GM12878 (cell line): Measurements from ENCODE around the gene SLX4IP. TPM values are rescaled to one million over a fixed set of nuclear protein-coding genes. Genes with fewer than 3 reads are reported as not detected.

ENCODE experiments used
- ATAC-seq: fragments of 200-7000 bp; cut with Tn5 transposase; 3 replicates; pipeline ENCODE4 v1.9.1; 2020; ENCODE audit warnings: mild to moderate bottlenecking, moderate library complexity
- BruUV-seq: library from RNA; stranded (reverse); fragments of 400-500 nt; replicated peaks from 2 replicates; lab custom pipeline; 2021; lab: Mats Ljungman, UMichigan
- CTCF ChIA-PET: fragments of 300-600 bp; sonication (Branson Sonifier 250); formaldehyde crosslinking; extraction: SDS; loops from one replicate; lab custom pipeline; 2021; ENCODE audit warnings: inconsistent platforms; lab: Yijun Ruan, JAX
- POLR2A ChIA-PET: fragments of 350-600 bp; formaldehyde crosslinking; extraction: SDS; loops from one replicate; lab custom pipeline; 2021; ENCODE audit warnings: inconsistent platforms; lab: Charles Lee
- RAD21 ChIA-PET: fragments of 300-600 bp; sonication (Branson Sonifier 250); formaldehyde crosslinking; loops from one replicate; lab custom pipeline; 2023; ENCODE audit warnings: antibody characterized with exemption; ENCODE audit not compliant: unreplicated experiment; lab: Charles Lee
- SMC1A ChIA-PET: fragments of 300-600 bp; sonication (Branson Sonifier 250); formaldehyde crosslinking; loops from one replicate; lab custom pipeline; 2023; ENCODE audit not compliant: unreplicated experiment, uncharacterized antibody; lab: Charles Lee
- DNase-seq: peaks from one replicate; pipeline ENCODE4 v3.0.0-alpha.2; 2011; ENCODE audit warnings: low read depth, low spot score
- FAIRE-seq: peaks from 3 replicates; lab custom pipeline; 2011; peaks lifted over from hg19 to GRCh38; lab: Jason Lieb, UNC
- H2AFZ ChIP-seq: 2 replicates; pipeline ENCODE4 v1.6.0; 2011; ENCODE audit warnings: low read depth, low read length, control low read depth; ENCODE audit not compliant: control insufficient read depth
- H3K27ac ChIP-seq: 2 replicates; pipeline ENCODE4 v1.5.1; 2011; ENCODE audit warnings: control low read depth; ENCODE audit not compliant: control insufficient read depth, insufficient read depth
- H3K27me3 ChIP-seq, 2 experiments: replicated peaks in 1 of 2; 2 replicates each; pipeline versions ENCODE4 v1.6.0 to v1.6.1; 2011; ENCODE audit warnings: low read length in 1 of 2; ENCODE audit not compliant: control insufficient read depth in 2 of 2, insufficient read depth in 2 of 2
- H3K36me3 ChIP-seq, 2 experiments: 2 replicates each; pipeline ENCODE4 v1.5.1; 2011; ENCODE audit warnings: low read length in 1 of 2; ENCODE audit not compliant: control insufficient read depth in 2 of 2, insufficient read depth in 2 of 2
- H3K4me1 ChIP-seq: 2 replicates; pipeline ENCODE4 v1.6.1; 2011; ENCODE audit warnings: mild to moderate bottlenecking, low read length, moderate library complexity, mixed read lengths; ENCODE audit not compliant: control insufficient read depth, insufficient read depth
- H3K4me2 ChIP-seq: 2 replicates; pipeline ENCODE4 v1.6.0; 2011; ENCODE audit warnings: control low read depth; ENCODE audit not compliant: control insufficient read depth, insufficient read depth
- H3K4me3 ChIP-seq: fragments of 200-600 bp; sonication (generic); 2 replicates; pipeline ENCODE4 v1.5.1; 2016
- H3K79me2 ChIP-seq: 2 replicates; pipeline ENCODE4 v1.6.0; 2011; ENCODE audit warnings: low read length; ENCODE audit not compliant: control insufficient read depth, insufficient read depth
- H3K9ac ChIP-seq: 2 replicates; pipeline ENCODE4 v1.8.0; 2011; ENCODE audit warnings: low read length, control low read depth, mixed read lengths; ENCODE audit not compliant: control insufficient read depth, insufficient read depth
- H3K9me3 ChIP-seq: replicated peaks from 3 replicates; pipeline ENCODE4 v1.5.1; 2011; ENCODE audit warnings: mild to moderate bottlenecking, low read length; ENCODE audit not compliant: control insufficient read depth, insufficient read depth
- H4K20me1 ChIP-seq: 2 replicates; pipeline ENCODE4 v1.6.0; 2011; ENCODE audit not compliant: control insufficient read depth, insufficient read depth
- DPF2 ChIP-seq: fragments of 450-650 bp; IDR thresholded peaks from 2 replicates; pipeline ENCODE4 v1.6.1; 2017; ENCODE audit warnings: mild to moderate bottlenecking
- EGR1 ChIP-seq, 2 experiments: IDR thresholded peaks; 1 replicate in 1 of 2; 2 replicates in 1 of 2; pipeline ENCODE4 v1.6.1; 2011 to 2012; ENCODE audit warnings: low read depth in 2 of 2, low read length in 2 of 2, borderline replicate concordance in 1 of 2, mild to moderate bottlenecking in 1 of 2, moderate library complexity in 1 of 2
- IKZF1 ChIP-seq: fragments of 450-650 bp; conservative IDR thresholded peaks from 2 replicates; pipeline ENCODE4 v1.6.1; 2017; ENCODE audit warnings: antibody characterized with exemption, mild to moderate bottlenecking
- KLF5 ChIP-seq: fragments of 450-650 bp; IDR thresholded peaks from 2 replicates; pipeline ENCODE4 v1.6.1; 2014; ENCODE audit warnings: mild to moderate bottlenecking; ENCODE audit not compliant: partially characterized antibody
- MEF2A ChIP-seq: IDR thresholded peaks from 2 replicates; pipeline ENCODE4 v1.6.1; 2011; ENCODE audit warnings: low read depth, mild to moderate bottlenecking, low read length, moderate library complexity; ENCODE audit not compliant: insufficient read depth
- MTA3 ChIP-seq: IDR thresholded peaks from 2 replicates; pipeline ENCODE4 v1.6.1; 2012; ENCODE audit warnings: low read length, inconsistent platforms, borderline replicate concordance
- NFYA ChIP-seq: IDR thresholded peaks from 2 replicates; pipeline ENCODE4 v1.6.1; 2011; ENCODE audit warnings: low read depth, mild to moderate bottlenecking, low read length, improper control_type of control experiment, borderline replicate concordance
- POLR2AphosphoS5 ChIP-seq: IDR thresholded peaks from 2 replicates; pipeline ENCODE4 v1.6.1; 2011; ENCODE audit warnings: mild to moderate bottlenecking, low read length, inconsistent platforms
- SKIL ChIP-seq: fragments of 450-650 bp; IDR thresholded peaks from 2 replicates; pipeline ENCODE4 v1.6.1; 2017; ENCODE audit warnings: mild to moderate bottlenecking, low read depth, inconsistent platforms; ENCODE audit not compliant: poor library complexity, severe bottlenecking
- SMC3 ChIP-seq: IDR thresholded peaks from 2 replicates; pipeline ENCODE4 v1.6.1; 2011; ENCODE audit warnings: low read length, improper control_type of control experiment, borderline replicate concordance
- SP1 ChIP-seq: IDR thresholded peaks from one replicate; pipeline ENCODE4 v1.6.1; 2011; ENCODE audit warnings: low read depth, low read length
- TCF7 ChIP-seq: IDR thresholded peaks from 2 replicates; pipeline ENCODE4 v1.6.1; 2014; ENCODE audit warnings: antibody characterized with exemption, borderline replicate concordance
- ZBTB33 ChIP-seq: fragments of 450-650 bp; IDR thresholded peaks from 2 replicates; pipeline ENCODE4 v1.6.1; 2017; ENCODE audit warnings: mild to moderate bottlenecking
- WGBS: methylation state at CpG from one replicate; pipeline ENCODE4 v1.1.6; 2016; ENCODE audit warnings: low lambda C conversion rate; ENCODE audit not compliant: insufficient replicate concordance, insufficient coverage; ENCODE audit errors: missing lambda C conversion rate; 5-methylcytosine and 5-hydroxymethylcytosine counted together
- in situ Hi-C: fragments of 300-500 bp; cut with MboI; formaldehyde crosslinking; loops from 9 replicates; pipeline ENCODE4 v1.14.3; 2018; ENCODE audit warnings: mixed read lengths
- intact Hi-C: fragments of 100-400 bp; cut with micrococcal nuclease; formaldehyde crosslinking; loops from one replicate; pipeline ENCODE4 v1.14.2; 2022; ENCODE audit not compliant: unreplicated experiment
- polyA plus RNA-seq, 11 experiments: library from polyadenylated mRNA; depleted of rRNA in 4 of 11; unstranded in 6 of 11; stranded (reverse) in 5 of 11; fragments of >200 nt; fragmentation: Nextera tagmentation in 4 of 11; fragmentation: Illumina TruSeq in 1 of 11; extraction: Ambion mirVana in 4 of 11; extraction: Trizol in 1 of 11; gene quantifications; 1 replicate in 1 of 11; 2 replicates in 10 of 11; pipeline versions ENCODE4 v1.2.1 to v1.2.3, GENCODE V29; 2011 to 2016; ENCODE audit warnings: inconsistent platforms in 2 of 11, missing spikeins in 2 of 11, low read depth in 1 of 11
- total RNA-seq, 4 experiments: library from RNA; depleted of rRNA in 3 of 4; stranded (reverse); fragments of >200 nt in 3 of 4; fragmentation: Illumina TruSeq in 1 of 4; extraction: Trizol in 1 of 4; gene quantifications; 2 replicates each; pipeline versions ENCODE4 v1.2.1 to v1.2.3, GENCODE V29; 2013 to 2021

SLX4IP gene
- total and polyA plus RNA-seq, 10 of the 15 experiments (the other 5 are each of a cell fraction or from before 2014, with no cell fraction given), result 2.2 to 11.0 (median 6.3) TPM

GRCh38 chr20:10531848-10532247 lies 96.7 kb downstream of the SLX4IP start:
- Histone ChIP-seq H3K4me2 (no peak overlapping the region), H3K36me3 (no peaks in the 10 kb centered on the region), H3K4me3 (no peak overlapping the region), H4K20me1 (no peaks in the 10 kb centered on the region), H3K27ac (no peak overlapping the region), H3K9ac (no peak overlapping the region), H3K79me2 (no peaks in the 10 kb centered on the region), H3K9me3 (no peaks in the 10 kb centered on the region), H3K27me3 (no peaks in the 10 kb centered on the region), H2AFZ (no peak overlapping the region), H3K4me1 (no peaks in the 10 kb centered on the region)
- in situ Hi-C loops (no loop called here), intact Hi-C loops (loop anchor here (10.0 kb wide), 1 partner anchor 57 kb away; no protein-coding TSS in a partner anchor)
- ATAC-seq (no peak), DNase-seq (no peak), FAIRE-seq (no peak)
- ChIA-PET CTCF (interaction anchor here (1.0 kb wide), 1 partner anchor 55 kb away, joined by 3 read pairs; no protein-coding TSS in a partner anchor), RAD21 (no interaction called here), SMC1A (interaction anchor here (0.6 to 2.0 kb wide), 3 partner anchors 16 to 759 kb away, joined by 3 to 8 read pairs (median 3); no protein-coding TSS in a partner anchor), POLR2A (no interaction called here)
- TF ChIP-seq MTA3 (no peak), NFYA (no peak), KLF5 (no peak), IKZF1 (no peak), SMC3 (no peak), TCF7 (no peak), SP1 (no peak), DPF2 (no peak)
- WGBS, result 83% methylated on average over 3 of the region's 3 CpGs
- BruUV-seq, result no TSS peak

GRCh38 chr20:10532361-10532760 lies 97.3 kb downstream of the SLX4IP start:
- Histone ChIP-seq H3K9ac (no peak overlapping the region), H3K4me2 (no peak overlapping the region), H2AFZ (no peak overlapping the region), H3K9me3 (no peaks in the 10 kb centered on the region), H3K27ac (no peak overlapping the region), H3K4me3 (no peak overlapping the region), H3K36me3 (no peaks in the 10 kb centered on the region), H3K79me2 (no peaks in the 10 kb centered on the region), H4K20me1 (no peaks in the 10 kb centered on the region), H3K4me1 (no peaks in the 10 kb centered on the region), H3K27me3 (no peaks in the 10 kb centered on the region)
- ChIA-PET RAD21 (interaction anchor here (1.3 kb wide), 1 partner anchor 59 kb away, joined by 3 read pairs; no protein-coding TSS in a partner anchor), SMC1A (interaction anchor here (0.6 to 1.1 kb wide), 3 partner anchors 19 to 759 kb away, joined by 3 to 4 read pairs (median 3); no protein-coding TSS in a partner anchor), CTCF (no interaction called here), POLR2A (interaction anchor here (0.7 kb wide), 1 partner anchor 108 kb away, joined by 3 read pairs; no protein-coding TSS in a partner anchor)
- FAIRE-seq, result no peak
- in situ Hi-C loops, result no loop called here
- WGBS, result 62% methylated on average over 3 of the region's 3 CpGs
- intact Hi-C loops, result loop anchor here (10.0 kb wide), 1 partner anchor 58 kb away; no protein-coding TSS in a partner anchor
- no TSS peak for BruUV-seq
- ATAC-seq, result no peak
- no peak for DNase-seq
- TF ChIP-seq SKIL (no peak), EGR1 (IDR thresholded peaks at IDR 0.05; ENCODE audit: borderline replicate concordance in 1 of 2, low read depth in 2 of 2, low read length in 2 of 2) (no peak), ZBTB33 (no peak), MEF2A (no peak), POLR2AphosphoS5 (no peak)
